WTC11 (cell line): Measurements from ENCODE around the gene DMD. TPM values are rescaled to one million over a fixed set of nuclear protein-coding genes. Genes with fewer than 3 reads are reported as not detected.

Experiments used
- ATAC-seq: fragments of 200-7000 bp; cut with Tn5 transposase; 2 replicates; pipeline ENCODE4 v1.10.0; 2021; ENCODE audit warnings: mild to moderate bottlenecking, moderate library complexity
- CTCF ChIA-PET: fragments of 300-600 bp; sonication (Branson Sonifier 250); formaldehyde crosslinking; loops from one replicate; lab custom pipeline; 2021; ENCODE audit warnings: antibody characterized with exemption; lab: Charles Lee
- POLR2A ChIA-PET: fragments of 350-600 bp; sonication (Branson Sonifier 250); formaldehyde crosslinking; loops from one replicate; lab custom pipeline; 2021; ENCODE audit warnings: antibody characterized with exemption; lab: Charles Lee
- DNase-seq: peaks from one replicate; pipeline ENCODE4 v3.0.0; 2021; ENCODE audit warnings: low spot score
- H3K27ac Mint-ChIP-seq: 2 replicates; pipeline ENCODE4 v1.8.0; 2021; ENCODE audit warnings: mixed read lengths
- H3K27me3 Mint-ChIP-seq: 2 replicates; pipeline ENCODE4 v1.8.0; 2021; ENCODE audit warnings: low read depth, mild to moderate bottlenecking, moderate library complexity, mixed read lengths
- H3K36me3 Mint-ChIP-seq: 2 replicates; pipeline ENCODE4 v1.8.0; 2021; ENCODE audit warnings: mixed read lengths
- H3K4me1 Mint-ChIP-seq: 2 replicates; pipeline ENCODE4 v1.8.0; 2022; ENCODE audit warnings: mixed read lengths
- H3K4me3 Mint-ChIP-seq: 2 replicates; pipeline ENCODE4 v1.8.0; 2021; ENCODE audit warnings: mild to moderate bottlenecking, moderate library complexity, mixed read lengths
- H3K9me3 Mint-ChIP-seq: 2 replicates; pipeline ENCODE4 v1.8.0; 2021; ENCODE audit warnings: mixed read lengths
- EMX1 ChIP-seq: fragments of 250-450 bp; sonication (Bioruptor Pico); IDR thresholded peaks from 2 replicates; pipeline ENCODE4 v1.8.0; 2021; ENCODE audit warnings: mild to moderate bottlenecking
- FOXK1 ChIP-seq: sonication (generic); formaldehyde crosslinking; IDR thresholded peaks from 2 replicates; pipeline ENCODE4 v1.8.0; 2022; ENCODE audit warnings: mild to moderate bottlenecking, moderate library complexity, missing genetic modification reagents
- KAT7 ChIP-seq: sonication (generic); formaldehyde crosslinking; IDR thresholded peaks from 2 replicates; pipeline ENCODE4 v1.8.1; 2023; ENCODE audit warnings: missing genetic modification reagents, mild to moderate bottlenecking, borderline replicate concordance
- MXD4 ChIP-seq: fragments of 250-450 bp; sonication (Bioruptor Pico); IDR thresholded peaks from 2 replicates; pipeline ENCODE4 v1.8.0; 2021; ENCODE audit warnings: mild to moderate bottlenecking, moderate library complexity, borderline replicate concordance
- MYBL2 ChIP-seq: sonication (generic); formaldehyde crosslinking; IDR thresholded peaks from 2 replicates; pipeline ENCODE4 v1.8.1; 2023; ENCODE audit warnings: mild to moderate bottlenecking, moderate library complexity, missing genetic modification reagents
- OVOL2 ChIP-seq: fragments of 250-450 bp; sonication (Bioruptor Pico); IDR thresholded peaks from 2 replicates; pipeline ENCODE4 v1.9.0; 2021; ENCODE audit warnings: mild to moderate bottlenecking, borderline replicate concordance
- SMAD3 ChIP-seq: sonication (generic); formaldehyde crosslinking; IDR thresholded peaks from 2 replicates; pipeline ENCODE4 v1.8.0; 2022; ENCODE audit warnings: missing genetic modification reagents, mild to moderate bottlenecking, borderline replicate concordance
- TCF7 ChIP-seq: sonication (generic); formaldehyde crosslinking; IDR thresholded peaks from 2 replicates; pipeline ENCODE4 v1.8.0; 2022; ENCODE audit warnings: mild to moderate bottlenecking, low read depth, missing genetic modification reagents, moderate library complexity
- TEAD1 ChIP-seq: sonication (generic); formaldehyde crosslinking; IDR thresholded peaks from 2 replicates; pipeline ENCODE4 v1.8.0; 2022; ENCODE audit warnings: mild to moderate bottlenecking, missing genetic modification reagents
- ZBTB21 ChIP-seq: sonication (generic); formaldehyde crosslinking; IDR thresholded peaks from 2 replicates; pipeline ENCODE4 v1.8.1; 2023; ENCODE audit warnings: mild to moderate bottlenecking, missing genetic modification reagents, borderline replicate concordance
- ZNF121 ChIP-seq: sonication (generic); formaldehyde crosslinking; IDR thresholded peaks from 2 replicates; pipeline ENCODE4 v1.8.0; 2023; ENCODE audit warnings: missing genetic modification reagents
- ZNF138 ChIP-seq: sonication (generic); formaldehyde crosslinking; conservative IDR thresholded peaks from 2 replicates; pipeline ENCODE4 v1.8.1; 2022; ENCODE audit warnings: mild to moderate bottlenecking, moderate library complexity, missing genetic modification reagents
- ZNF263 ChIP-seq: sonication (generic); formaldehyde crosslinking; IDR thresholded peaks from 2 replicates; pipeline ENCODE4 v1.8.1; 2022; ENCODE audit warnings: low read depth, mild to moderate bottlenecking, moderate library complexity, missing genetic modification reagents
- ZNF317 ChIP-seq: sonication (generic); formaldehyde crosslinking; IDR thresholded peaks from 2 replicates; pipeline ENCODE4 v1.8.1; 2023; ENCODE audit warnings: low read depth, mild to moderate bottlenecking, moderate library complexity, missing genetic modification reagents, borderline replicate concordance
- ZNF423 ChIP-seq: fragments of 250-450 bp; sonication (Bioruptor Pico); IDR thresholded peaks from 2 replicates; pipeline ENCODE4 v2.1.2; 2022; ENCODE audit warnings: mild to moderate bottlenecking, moderate library complexity
- ZNF671 ChIP-seq: fragments of 250-450 bp; sonication (Bioruptor Pico); IDR thresholded peaks from 2 replicates; pipeline ENCODE4 v1.8.0; 2021; ENCODE audit warnings: mild to moderate bottlenecking
- total RNA-seq: library from RNA; stranded (reverse); gene quantifications from 3 replicates; pipeline ENCODE4 v1.2.3, GENCODE V29; 2021
- TF ChIP-seq, protein P1 (sequence below): sonication (generic); formaldehyde crosslinking; IDR thresholded peaks from 2 replicates; pipeline ENCODE4 v1.8.0; 2023; ENCODE audit warnings: missing genetic modification reagents
- TF ChIP-seq, protein P2 (sequence below): sonication (generic); formaldehyde crosslinking; IDR thresholded peaks from 2 replicates; pipeline ENCODE4 v1.8.1; 2023; ENCODE audit warnings: mild to moderate bottlenecking, missing genetic modification reagents
- TF ChIP-seq, protein P3 (sequence below): fragments of 250-450 bp; sonication (Bioruptor Pico); IDR thresholded peaks from 2 replicates; pipeline ENCODE4 v1.9.0; 2021; ENCODE audit warnings: mild to moderate bottlenecking
- TF ChIP-seq, protein P4 (sequence below): sonication (generic); formaldehyde crosslinking; IDR thresholded peaks from 2 replicates; pipeline ENCODE4 v1.8.1; 2022; ENCODE audit warnings: missing genetic modification reagents, borderline replicate concordance
- TF ChIP-seq, protein P5 (sequence below): sonication (generic); formaldehyde crosslinking; IDR thresholded peaks from 2 replicates; pipeline ENCODE4 v1.8.0; 2022; ENCODE audit warnings: mild to moderate bottlenecking, missing genetic modification reagents
- TF ChIP-seq, protein P6 (sequence below): sonication (generic); formaldehyde crosslinking; IDR thresholded peaks from 2 replicates; pipeline ENCODE4 v1.8.0; 2022; ENCODE audit warnings: missing genetic modification reagents
- TF ChIP-seq, protein P7 (sequence below): sonication (generic); formaldehyde crosslinking; IDR thresholded peaks from 2 replicates; pipeline ENCODE4 v1.8.1; 2023; ENCODE audit warnings: mild to moderate bottlenecking, missing genetic modification reagents, moderate library complexity

DMD gene
- total RNA-seq, 1 experiment from 2014 or later: 9.1 TPM

DNA sequence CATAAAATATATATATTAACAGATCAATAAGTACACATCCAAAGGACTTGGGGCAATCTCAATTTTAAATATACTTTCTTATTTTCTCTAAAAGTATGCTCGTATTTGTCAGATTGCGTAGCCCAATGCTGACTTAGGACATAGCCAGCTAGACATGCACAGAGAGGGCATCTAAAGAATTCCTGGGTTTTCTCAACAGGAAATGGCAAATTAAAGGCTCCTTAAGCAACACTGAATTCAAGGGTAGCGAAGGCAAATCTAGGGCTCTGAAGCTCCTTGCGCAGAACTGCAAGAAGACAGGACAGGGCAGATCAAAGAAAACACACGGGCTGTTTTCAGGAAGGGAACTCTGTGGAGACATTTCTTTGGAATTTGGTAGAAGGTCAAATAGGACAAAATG is 2044.9 kb downstream of the DMD start (continued):
- TF ChIP-seq OVOL2 (CRISPR knock-in tag): no peak
- no peak for TF ChIP-seq FOXK1 (CRISPR knock-in tag)
- TF ChIP-seq EMX1 (CRISPR knock-in tag): no peak
- TF ChIP-seq ZBTB21 (CRISPR knock-in tag): no peak
- TF ChIP-seq MXD4: no peak
- TF ChIP-seq, protein P1, sequence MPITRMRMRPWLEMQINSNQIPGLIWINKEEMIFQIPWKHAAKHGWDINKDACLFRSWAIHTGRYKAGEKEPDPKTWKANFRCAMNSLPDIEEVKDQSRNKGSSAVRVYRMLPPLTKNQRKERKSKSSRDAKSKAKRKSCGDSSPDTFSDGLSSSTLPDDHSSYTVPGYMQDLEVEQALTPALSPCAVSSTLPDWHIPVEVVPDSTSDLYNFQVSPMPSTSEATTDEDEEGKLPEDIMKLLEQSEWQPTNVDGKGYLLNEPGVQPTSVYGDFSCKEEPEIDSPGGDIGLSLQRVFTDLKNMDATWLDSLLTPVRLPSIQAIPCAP: no peak
- no peak for TF ChIP-seq ZNF317 (CRISPR knock-in tag)
- TF ChIP-seq, protein P2, sequence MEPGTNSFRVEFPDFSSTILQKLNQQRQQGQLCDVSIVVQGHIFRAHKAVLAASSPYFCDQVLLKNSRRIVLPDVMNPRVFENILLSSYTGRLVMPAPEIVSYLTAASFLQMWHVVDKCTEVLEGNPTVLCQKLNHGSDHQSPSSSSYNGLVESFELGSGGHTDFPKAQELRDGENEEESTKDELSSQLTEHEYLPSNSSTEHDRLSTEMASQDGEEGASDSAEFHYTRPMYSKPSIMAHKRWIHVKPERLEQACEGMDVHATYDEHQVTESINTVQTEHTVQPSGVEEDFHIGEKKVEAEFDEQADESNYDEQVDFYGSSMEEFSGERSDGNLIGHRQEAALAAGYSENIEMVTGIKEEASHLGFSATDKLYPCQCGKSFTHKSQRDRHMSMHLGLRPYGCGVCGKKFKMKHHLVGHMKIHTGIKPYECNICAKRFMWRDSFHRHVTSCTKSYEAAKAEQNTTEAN (CRISPR knock-in tag): no peak
- no peak for TF ChIP-seq SMAD3
- TF ChIP-seq TCF7 (CRISPR knock-in tag): no peak
- no peak for TF ChIP-seq TEAD1 (CRISPR knock-in tag)

DNA sequence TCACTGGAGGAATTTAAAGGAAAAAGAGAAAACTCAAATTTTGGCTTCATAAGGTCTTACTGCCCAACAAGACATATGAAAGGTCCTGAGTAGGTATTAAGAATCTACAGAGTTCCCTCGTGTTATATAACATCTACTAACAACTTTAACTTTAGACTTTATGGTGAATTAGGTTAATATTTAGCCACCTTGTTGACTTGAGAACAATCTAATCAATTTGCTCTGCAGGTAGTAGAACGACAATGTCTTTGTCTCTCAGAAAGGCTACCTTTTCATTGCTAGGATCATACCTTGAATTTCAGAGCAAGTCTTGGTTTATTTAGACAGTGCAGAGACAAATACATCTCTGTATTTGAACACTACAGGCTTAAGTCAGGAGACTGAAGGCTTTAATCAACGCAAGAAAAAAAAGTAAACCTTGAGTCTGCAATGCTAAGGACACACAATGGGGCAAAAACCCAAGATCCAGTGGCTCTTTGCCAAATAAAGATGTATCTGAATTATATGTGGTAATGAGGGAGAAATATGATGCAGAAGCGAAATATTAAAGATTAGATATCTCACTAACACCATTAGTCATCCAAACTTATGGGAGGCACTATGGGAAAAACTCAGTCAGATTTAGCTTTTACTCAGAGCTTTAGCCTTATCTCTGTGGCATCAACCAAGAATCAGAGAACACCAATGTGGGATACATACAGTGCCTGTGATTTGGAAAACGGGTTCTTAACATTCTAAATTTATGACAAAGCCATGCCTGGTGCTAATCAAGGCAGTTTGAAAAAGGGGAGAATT is 2045.9 kb downstream of the DMD start:
- CTCF ChIA-PET: no interaction called here
- POLR2A ChIA-PET: no interaction called here
- H3K27ac Mint-ChIP-seq: no peak overlapping the region
- H3K4me3 Mint-ChIP-seq: no peak overlapping the region
- ATAC-seq: no peak
- H3K9me3 Mint-ChIP-seq: peaks cover 19% of the 10 kb centered on the region
- no peaks in the 10 kb centered on the region for H3K27me3 Mint-ChIP-seq
- peaks cover 8% of the 10 kb centered on the region for H3K4me1 Mint-ChIP-seq
- peaks cover 14% of the 10 kb centered on the region for H3K36me3 Mint-ChIP-seq
- DNase-seq: no peak
- TF ChIP-seq ZNF121 (CRISPR knock-in tag) (no peak), KAT7 (CRISPR knock-in tag) (no peak), ZNF317 (CRISPR knock-in tag) (no peak), ZNF263 (CRISPR knock-in tag) (no peak), MYBL2 (CRISPR knock-in tag) (no peak), ZNF671 (CRISPR knock-in tag) (no peak), ZNF138 (CRISPR knock-in tag) (no peak), ZNF423 (no peak)
- TF ChIP-seq, protein P3, sequence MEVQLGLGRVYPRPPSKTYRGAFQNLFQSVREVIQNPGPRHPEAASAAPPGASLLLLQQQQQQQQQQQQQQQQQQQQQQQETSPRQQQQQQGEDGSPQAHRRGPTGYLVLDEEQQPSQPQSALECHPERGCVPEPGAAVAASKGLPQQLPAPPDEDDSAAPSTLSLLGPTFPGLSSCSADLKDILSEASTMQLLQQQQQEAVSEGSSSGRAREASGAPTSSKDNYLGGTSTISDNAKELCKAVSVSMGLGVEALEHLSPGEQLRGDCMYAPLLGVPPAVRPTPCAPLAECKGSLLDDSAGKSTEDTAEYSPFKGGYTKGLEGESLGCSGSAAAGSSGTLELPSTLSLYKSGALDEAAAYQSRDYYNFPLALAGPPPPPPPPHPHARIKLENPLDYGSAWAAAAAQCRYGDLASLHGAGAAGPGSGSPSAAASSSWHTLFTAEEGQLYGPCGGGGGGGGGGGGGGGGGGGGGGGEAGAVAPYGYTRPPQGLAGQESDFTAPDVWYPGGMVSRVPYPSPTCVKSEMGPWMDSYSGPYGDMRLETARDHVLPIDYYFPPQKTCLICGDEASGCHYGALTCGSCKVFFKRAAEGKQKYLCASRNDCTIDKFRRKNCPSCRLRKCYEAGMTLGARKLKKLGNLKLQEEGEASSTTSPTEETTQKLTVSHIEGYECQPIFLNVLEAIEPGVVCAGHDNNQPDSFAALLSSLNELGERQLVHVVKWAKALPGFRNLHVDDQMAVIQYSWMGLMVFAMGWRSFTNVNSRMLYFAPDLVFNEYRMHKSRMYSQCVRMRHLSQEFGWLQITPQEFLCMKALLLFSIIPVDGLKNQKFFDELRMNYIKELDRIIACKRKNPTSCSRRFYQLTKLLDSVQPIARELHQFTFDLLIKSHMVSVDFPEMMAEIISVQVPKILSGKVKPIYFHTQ (CRISPR knock-in tag): no peak
- TF ChIP-seq, protein P4, sequence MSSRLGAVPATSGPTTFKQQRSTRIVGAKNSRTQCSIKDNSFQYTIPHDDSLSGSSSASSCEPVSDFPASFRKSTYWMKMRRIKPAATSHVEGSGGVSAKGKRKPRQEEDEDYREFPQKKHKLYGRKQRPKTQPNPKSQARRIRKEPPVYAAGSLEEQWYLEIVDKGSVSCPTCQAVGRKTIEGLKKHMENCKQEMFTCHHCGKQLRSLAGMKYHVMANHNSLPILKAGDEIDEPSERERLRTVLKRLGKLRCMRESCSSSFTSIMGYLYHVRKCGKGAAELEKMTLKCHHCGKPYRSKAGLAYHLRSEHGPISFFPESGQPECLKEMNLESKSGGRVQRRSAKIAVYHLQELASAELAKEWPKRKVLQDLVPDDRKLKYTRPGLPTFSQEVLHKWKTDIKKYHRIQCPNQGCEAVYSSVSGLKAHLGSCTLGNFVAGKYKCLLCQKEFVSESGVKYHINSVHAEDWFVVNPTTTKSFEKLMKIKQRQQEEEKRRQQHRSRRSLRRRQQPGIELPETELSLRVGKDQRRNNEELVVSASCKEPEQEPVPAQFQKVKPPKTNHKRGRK: no peak
- TF ChIP-seq, protein P5, sequence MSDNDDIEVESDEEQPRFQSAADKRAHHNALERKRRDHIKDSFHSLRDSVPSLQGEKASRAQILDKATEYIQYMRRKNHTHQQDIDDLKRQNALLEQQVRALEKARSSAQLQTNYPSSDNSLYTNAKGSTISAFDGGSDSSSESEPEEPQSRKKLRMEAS (CRISPR knock-in tag): no peak
- TF ChIP-seq, protein P6, sequence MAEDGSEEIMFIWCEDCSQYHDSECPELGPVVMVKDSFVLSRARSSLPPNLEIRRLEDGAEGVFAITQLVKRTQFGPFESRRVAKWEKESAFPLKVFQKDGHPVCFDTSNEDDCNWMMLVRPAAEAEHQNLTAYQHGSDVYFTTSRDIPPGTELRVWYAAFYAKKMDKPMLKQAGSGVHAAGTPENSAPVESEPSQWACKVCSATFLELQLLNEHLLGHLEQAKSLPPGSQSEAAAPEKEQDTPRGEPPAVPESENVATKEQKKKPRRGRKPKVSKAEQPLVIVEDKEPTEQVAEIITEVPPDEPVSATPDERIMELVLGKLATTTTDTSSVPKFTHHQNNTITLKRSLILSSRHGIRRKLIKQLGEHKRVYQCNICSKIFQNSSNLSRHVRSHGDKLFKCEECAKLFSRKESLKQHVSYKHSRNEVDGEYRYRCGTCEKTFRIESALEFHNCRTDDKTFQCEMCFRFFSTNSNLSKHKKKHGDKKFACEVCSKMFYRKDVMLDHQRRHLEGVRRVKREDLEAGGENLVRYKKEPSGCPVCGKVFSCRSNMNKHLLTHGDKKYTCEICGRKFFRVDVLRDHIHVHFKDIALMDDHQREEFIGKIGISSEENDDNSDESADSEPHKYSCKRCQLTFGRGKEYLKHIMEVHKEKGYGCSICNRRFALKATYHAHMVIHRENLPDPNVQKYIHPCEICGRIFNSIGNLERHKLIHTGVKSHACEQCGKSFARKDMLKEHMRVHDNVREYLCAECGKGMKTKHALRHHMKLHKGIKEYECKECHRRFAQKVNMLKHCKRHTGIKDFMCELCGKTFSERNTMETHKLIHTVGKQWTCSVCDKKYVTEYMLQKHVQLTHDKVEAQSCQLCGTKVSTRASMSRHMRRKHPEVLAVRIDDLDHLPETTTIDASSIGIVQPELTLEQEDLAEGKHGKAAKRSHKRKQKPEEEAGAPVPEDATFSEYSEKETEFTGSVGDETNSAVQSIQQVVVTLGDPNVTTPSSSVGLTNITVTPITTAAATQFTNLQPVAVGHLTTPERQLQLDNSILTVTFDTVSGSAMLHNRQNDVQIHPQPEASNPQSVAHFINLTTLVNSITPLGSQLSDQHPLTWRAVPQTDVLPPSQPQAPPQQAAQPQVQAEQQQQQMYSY (CRISPR knock-in tag): no peak
- TF ChIP-seq, protein P7, sequence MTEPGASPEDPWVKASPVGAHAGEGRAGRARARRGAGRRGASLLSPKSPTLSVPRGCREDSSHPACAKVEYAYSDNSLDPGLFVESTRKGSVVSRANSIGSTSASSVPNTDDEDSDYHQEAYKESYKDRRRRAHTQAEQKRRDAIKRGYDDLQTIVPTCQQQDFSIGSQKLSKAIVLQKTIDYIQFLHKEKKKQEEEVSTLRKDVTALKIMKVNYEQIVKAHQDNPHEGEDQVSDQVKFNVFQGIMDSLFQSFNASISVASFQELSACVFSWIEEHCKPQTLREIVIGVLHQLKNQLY (CRISPR knock-in tag): no peak
- TF ChIP-seq, protein P2 (CRISPR knock-in tag): no peak
